BLaER1 (cell line): Measurements from ENCODE around the gene SORL1.
A peak's percentile ranks its signal among the peaks of the same experiment; 100 is the strongest.

Source experiments
- H3K27ac ChIP-seq: shearing (Covaris generic); formaldehyde crosslinking; 2 replicates; pipeline ENCODE4 v1.8.1; 2022
- H3K27me3 ChIP-seq: shearing (Covaris generic); formaldehyde crosslinking; 2 replicates; pipeline ENCODE4 v1.8.1; 2022
- H3K36me3 ChIP-seq: shearing (Covaris generic); formaldehyde crosslinking; 2 replicates; pipeline ENCODE4 v1.8.1; 2022
- H3K4me1 ChIP-seq: shearing (Covaris generic); formaldehyde crosslinking; 2 replicates; pipeline ENCODE4 v1.8.1; 2022
- H3K4me2 ChIP-seq: shearing (Covaris generic); formaldehyde crosslinking; 2 replicates; pipeline ENCODE4 v1.8.1; 2022
- H3K4me3 ChIP-seq: shearing (Covaris generic); formaldehyde crosslinking; 2 replicates; pipeline ENCODE4 v1.8.1; 2022
- H3K9ac ChIP-seq: shearing (Covaris generic); formaldehyde crosslinking; 2 replicates; pipeline ENCODE4 v1.8.1; 2022
- H3K9me3 ChIP-seq: shearing (Covaris generic); formaldehyde crosslinking; 2 replicates; pipeline ENCODE4 v1.8.1; 2022
- H4K20me1 ChIP-seq: shearing (Covaris generic); formaldehyde crosslinking; 2 replicates; pipeline ENCODE4 v1.8.1; 2022
- Cebpa-rat ChIP-seq: shearing (Covaris generic); IDR thresholded peaks from 2 replicates; pipeline ENCODE4 v1.8.1; 2022

Gene SORL1

GRCh38 chr11:121514432-121515334, 62.6 kb downstream of the SORL1 start:
- Histone ChIP-seq H3K9ac (no peak overlapping the region; the same call in 1 of the 2 replicates), H3K27me3 (no peaks in the 10 kb centered on the region), H3K36me3 (peaks cover 41% of the 10 kb centered on the region), H4K20me1 (no peaks in the 10 kb centered on the region), H3K4me1 (peaks cover 63% of the 10 kb centered on the region), H3K4me2 (peak overlapping the region; percentile 70), H3K4me3 (no peak overlapping the region), H3K9me3 (0 out of 2 replicates have a peak, but pooled peaks cover 4% of the 10 kb centered on the region), H3K27ac (no peak overlapping the region)
- TF ChIP-seq Cebpa-rat, result no peak

GRCh38 chr11:121515335-121515671, 63.2 kb downstream of the SORL1 start:
- H3K9ac ChIP-seq, result no peak overlapping the region; the same call in 1 of the 2 replicates
- H3K9me3 ChIP-seq, result 0 out of 2 replicates have a peak, but pooled peaks cover 4% of the 10 kb centered on the region
- H3K4me2 ChIP-seq, result peak overlapping the region; percentile 70
- H3K27me3 ChIP-seq, result no peaks in the 10 kb centered on the region
- peaks cover 39% of the 10 kb centered on the region for H3K36me3 ChIP-seq
- no peaks in the 10 kb centered on the region for H4K20me1 ChIP-seq
- TF ChIP-seq Cebpa-rat, result no peak
- H3K27ac ChIP-seq, result no peak overlapping the region
- H3K4me3 ChIP-seq, result no peak overlapping the region
- H3K4me1 ChIP-seq, result peaks cover 69% of the 10 kb centered on the region

GRCh38 chr11:121517996-121518395, 65.9 kb downstream of the SORL1 start:
- no peak for TF ChIP-seq Cebpa-rat
- Histone ChIP-seq H3K4me1 (peaks cover 87% of the 10 kb centered on the region), H4K20me1 (no peaks in the 10 kb centered on the region), H3K27me3 (no peaks in the 10 kb centered on the region), H3K9me3 (peaks cover 4% of the 10 kb centered on the region; the same call in 1 of the 2 replicates), H3K27ac (no peak overlapping the region), H3K4me3 (no peak overlapping the region), H3K4me2 (peak overlapping the region; percentile 70), H3K9ac (no peak overlapping the region), H3K36me3 (peaks cover 36% of the 10 kb centered on the region)

GRCh38 chr11:121520243-121521144, 68.4 kb downstream of the SORL1 start:
- peak overlapping the region; percentile 70 for H3K4me2 ChIP-seq
- peaks cover 83% of the 10 kb centered on the region for H3K4me1 ChIP-seq
- no peak overlapping the region for H3K27ac ChIP-seq
- H3K9me3 ChIP-seq, result peaks cover 10% of the 10 kb centered on the region
- H3K27me3 ChIP-seq, result no peaks in the 10 kb centered on the region
- H3K9ac ChIP-seq, result no peak overlapping the region
- H4K20me1 ChIP-seq, result no peaks in the 10 kb centered on the region
- no peak for TF ChIP-seq Cebpa-rat
- H3K36me3 ChIP-seq, result peaks cover 23% of the 10 kb centered on the region
- no peak overlapping the region for H3K4me3 ChIP-seq

GRCh38 chr11:121521145-121522042, 69.3 kb downstream of the SORL1 start:
- TF ChIP-seq Cebpa-rat, result no peak
- Histone ChIP-seq H4K20me1 (no peaks in the 10 kb centered on the region), H3K36me3 (peaks cover 23% of the 10 kb centered on the region), H3K27ac (no peak overlapping the region), H3K4me3 (no peak overlapping the region), H3K9me3 (peaks cover 19% of the 10 kb centered on the region), H3K4me2 (peak overlapping the region; percentile 70), H3K4me1 (peaks cover 74% of the 10 kb centered on the region), H3K9ac (no peak overlapping the region), H3K27me3 (no peaks in the 10 kb centered on the region)

GRCh38 chr11:121522043-121522941, 70.2 kb downstream of the SORL1 start:
- peaks cover 14% of the 10 kb centered on the region for H3K36me3 ChIP-seq
- peaks cover 19% of the 10 kb centered on the region for H3K9me3 ChIP-seq
- H3K27ac ChIP-seq, result peak overlapping the region; percentile 37; the same call in 1 of the 2 replicates
- H3K9ac ChIP-seq, result no peak overlapping the region
- TF ChIP-seq Cebpa-rat, result no peak
- H4K20me1 ChIP-seq, result no peaks in the 10 kb centered on the region
- no peaks in the 10 kb centered on the region for H3K27me3 ChIP-seq
- no peak overlapping the region for H3K4me3 ChIP-seq
- H3K4me2 ChIP-seq, result peak overlapping the region; percentile 70
- H3K4me1 ChIP-seq, result peaks cover 73% of the 10 kb centered on the region

- H3K9ac ChIP-seq, result no peak overlapping the region
- H3K36me3 ChIP-seq, result peaks cover 5% of the 10 kb centered on the region; the same call in 1 of the 2 replicates
- no peak for TF ChIP-seq Cebpa-rat
Measured at GRCh38 chr11:121523581-121524232, 71.6 kb downstream of the SORL1 start.

GRCh38 chr11:121524233-121524631, 72.1 kb downstream of the SORL1 start:
- Histone ChIP-seq H3K27ac (0 out of 2 replicates have a peak overlapping the region, but pooled peaks have one; percentile 4), H3K4me1 (peaks cover 58% of the 10 kb centered on the region), H3K9me3 (peaks cover 22% of the 10 kb centered on the region), H3K9ac (no peak overlapping the region), H3K4me2 (peak overlapping the region; percentile 63), H3K4me3 (no peak overlapping the region), H3K36me3 (peaks cover 7% of the 10 kb centered on the region), H3K27me3 (no peaks in the 10 kb centered on the region), H4K20me1 (no peaks in the 10 kb centered on the region)
- TF ChIP-seq Cebpa-rat, result no peak

More at GRCh38 chr11:121523581-121524232, 71.6 kb downstream of the SORL1 start:
- Histone ChIP-seq H3K4me3 (no peak overlapping the region), H3K27ac (peak overlapping the region; percentile 4; the same call in 1 of the 2 replicates), H3K4me2 (peak overlapping the region; percentile 63), H3K9me3 (peaks cover 19% of the 10 kb centered on the region), H3K4me1 (peaks cover 63% of the 10 kb centered on the region), H3K27me3 (no peaks in the 10 kb centered on the region), H4K20me1 (no peaks in the 10 kb centered on the region)
